ENCODE data around the gene ARF6. TPM values are rescaled to one million over a fixed set of nuclear protein-coding genes. Genes with fewer than 3 reads are reported as not detected.
"Not testable (repeated sequence)": the region's sequence is repeated elsewhere in the genome, so short reads cannot be mapped to it uniquely, and the experiment has no call there.

Gene ARF6
- polyA plus RNA-seq, 1 donor from 2014 or later: 24.1 TPM

- Histone ChIP-seq H3K4me2 (ENCODE audit: low read length) (no peak overlapping the region), H4K20me1 (ENCODE audit: insufficient read depth) (no peaks in the 10 kb centered on the region), H3K27me3 (ENCODE audit: insufficient read depth, low read depth, low read length) (no peaks in the 10 kb centered on the region), H3K27ac (ENCODE audit: low read length) (no peak overlapping the region), H3K79me2 (replicated peaks; ENCODE audit: insufficient read depth, low read length) (no peaks in the 10 kb centered on the region), H3K36me3 (ENCODE audit: insufficient read depth, low read length) (no peaks in the 10 kb centered on the region), H2AFZ (ENCODE audit: low read depth, low read length) (no peak overlapping the region), H3K9ac (ENCODE audit: low read length) (no peak overlapping the region), H3K9me2 (ENCODE audit: insufficient read depth, low read length) (no peaks in the 10 kb centered on the region), H3F3A (ENCODE audit: insufficient read depth, low read length, poor library complexity, severe bottlenecking) (peaks cover 8% of the 10 kb centered on the region), H3K4me3 (ENCODE audit: low read length) (no peak overlapping the region), H3K9me3 (ENCODE audit: low read length) (no peaks in the 10 kb centered on the region)
- TF ChIP-seq RAD21 (conservative IDR thresholded peaks at IDR 0.05) (no peak), SMC3 (conservative IDR thresholded peaks at IDR 0.05; ENCODE audit: poor library complexity) (no peak), EZH2 (IDR thresholded peaks at IDR 0.05; ENCODE audit: borderline replicate concordance, insufficient read depth, low read length, poor library complexity, severe bottlenecking) (no peak), TAF1 (IDR thresholded peaks at IDR 0.05; ENCODE audit: low read depth) (no peak), CTCF (IDR thresholded peaks at IDR 0.05; ENCODE audit: poor library complexity, severe bottlenecking) (no peak), EP300 (conservative IDR thresholded peaks at IDR 0.05; ENCODE audit: poor library complexity, severe bottlenecking) (no peak), REST (IDR thresholded peaks at IDR 0.05; ENCODE audit: borderline replicate concordance) (no peak), MXI1 (conservative IDR thresholded peaks at IDR 0.05; ENCODE audit: poor library complexity, severe bottlenecking) (no peak), POLR2AphosphoS5 (IDR thresholded peaks at IDR 0.05) (no peak)
Measured at GRCh38 chr14:49870908-49871307, 22.0 kb upstream of the ARF6 start.

- not testable (repeated sequence) for H3F3A ChIP-seq (ENCODE audit: insufficient read depth, low read length, poor library complexity, severe bottlenecking); H2AFZ ChIP-seq (ENCODE audit: low read depth, low read length); H3K27me3 ChIP-seq (ENCODE audit: insufficient read depth, low read depth, low read length)
Measured at GRCh38 chr14:49873548-49873947, 19.3 kb upstream of the ARF6 start.

GRCh38 chr14:49875640-49876198 lies 17.2 kb upstream of the ARF6 start:
- H2AFZ ChIP-seq (ENCODE audit: low read depth, low read length): no peak overlapping the region
- no peaks in the 10 kb centered on the region for H3K36me3 ChIP-seq (ENCODE audit: insufficient read depth, low read length)
- no peak overlapping the region for H3K9ac ChIP-seq (ENCODE audit: low read length)
- no peaks in the 10 kb centered on the region for H3K9me2 ChIP-seq (ENCODE audit: insufficient read depth, low read length)
- no peaks in the 10 kb centered on the region for H3K9me3 ChIP-seq (ENCODE audit: low read length)
- no peak overlapping the region for H3K4me3 ChIP-seq (ENCODE audit: low read length)
- TF ChIP-seq EZH2 (IDR thresholded peaks at IDR 0.05; ENCODE audit: borderline replicate concordance, insufficient read depth, low read length, poor library complexity, severe bottlenecking) (no peak), RAD21 (conservative IDR thresholded peaks at IDR 0.05) (no peak), MXI1 (conservative IDR thresholded peaks at IDR 0.05; ENCODE audit: poor library complexity, severe bottlenecking) (no peak), TAF1 (IDR thresholded peaks at IDR 0.05; ENCODE audit: low read depth) (no peak)
- no peaks in the 10 kb centered on the region for H3K79me2 ChIP-seq (replicated peaks; ENCODE audit: insufficient read depth, low read length)
- no peak overlapping the region for H3K4me2 ChIP-seq (ENCODE audit: low read length)
- no peaks in the 10 kb centered on the region for H3F3A ChIP-seq (ENCODE audit: insufficient read depth, low read length, poor library complexity, severe bottlenecking)
- H3K27me3 ChIP-seq (ENCODE audit: insufficient read depth, low read depth, low read length): no peaks in the 10 kb centered on the region
- no peaks in the 10 kb centered on the region for H4K20me1 ChIP-seq (ENCODE audit: insufficient read depth)
- no peak overlapping the region for H3K27ac ChIP-seq (ENCODE audit: low read length)

More at GRCh38 chr14:49873548-49873947, 19.3 kb upstream of the ARF6 start:
- not testable (repeated sequence) for H3K36me3 ChIP-seq (ENCODE audit: insufficient read depth, low read length); H3K9ac ChIP-seq (ENCODE audit: low read length); H3K4me2 ChIP-seq (ENCODE audit: low read length); H3K9me2 ChIP-seq (ENCODE audit: insufficient read depth, low read length); H3K79me2 ChIP-seq (replicated peaks; ENCODE audit: insufficient read depth, low read length); H4K20me1 ChIP-seq (ENCODE audit: insufficient read depth); H3K27ac ChIP-seq (ENCODE audit: low read length); H3K4me3 ChIP-seq (ENCODE audit: low read length); H3K9me3 ChIP-seq (ENCODE audit: low read length)
